ENCODE data around the gene BORCS6.

BORCS6 gene

GRCh38 chr17:8153031-8153451 is 36.9 kb downstream of the BORCS6 start:
- no peak for DNase-seq (ENCODE audit: low read depth)
- TF ChIP-seq CTCF (conservative IDR thresholded peaks at IDR 0.05; ENCODE audit: control insufficient read depth, insufficient read depth, low read depth, low read length) = no peak
- H3K4me3 ChIP-seq (ENCODE audit: control insufficient read depth, low read depth, low read length) = peak overlapping the region; percentile 97

- peak within 1 kb of the TSS; percentile 97 for H3K4me3 ChIP-seq (ENCODE audit: control insufficient read depth, low read depth, low read length)
- no peak for TF ChIP-seq CTCF (conservative IDR thresholded peaks at IDR 0.05; ENCODE audit: control insufficient read depth, insufficient read depth, low read depth, low read length)
These were observed 37.7 kb downstream of the BORCS6 start, which contains the start of gene PER1 for GRCh38 chr17:8152112-8152775. TSS of gene PER1 (minus strand) at chr17:8152404. CDS start at chr17:8150706, 1,698 bp downstream.

DNA sequence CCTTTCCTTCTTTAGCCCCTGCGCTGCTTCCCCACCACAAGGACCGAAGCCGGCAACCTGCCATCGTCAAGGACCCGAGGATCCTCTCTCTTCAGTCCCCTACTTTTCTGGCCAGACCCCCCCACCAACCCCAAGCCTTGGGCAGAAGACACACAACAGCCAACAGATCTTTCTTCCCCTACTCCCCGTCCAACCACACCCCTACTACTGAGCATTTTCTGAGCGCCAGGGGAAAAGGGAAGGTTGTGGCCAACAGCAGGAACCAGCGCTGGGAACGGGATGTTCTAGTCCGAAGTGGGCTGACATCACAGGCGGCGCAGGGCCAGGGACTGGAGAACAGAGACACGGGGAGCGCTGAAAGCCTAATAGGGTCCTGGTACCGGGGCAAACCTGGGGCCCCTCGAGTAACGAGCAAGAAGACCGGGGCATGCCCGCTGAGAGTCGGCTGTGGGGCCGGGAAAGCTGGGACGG is 38.3 kb downstream of the BORCS6 start:
- peak overlapping the region; percentile 97 for H3K4me3 ChIP-seq (ENCODE audit: control insufficient read depth, low read depth, low read length)
- peak; percentile 84 for DNase-seq (ENCODE audit: low read depth)
- no peak for TF ChIP-seq CTCF (conservative IDR thresholded peaks at IDR 0.05; ENCODE audit: control insufficient read depth, insufficient read depth, low read depth, low read length)

More at GRCh38 chr17:8152112-8152775, 37.7 kb downstream of the BORCS6 start, which contains the start of gene PER1:
- peak; percentile 97 for DNase-seq (ENCODE audit: low read depth)

- TF ChIP-seq CTCF (conservative IDR thresholded peaks at IDR 0.05; ENCODE audit: control insufficient read depth, insufficient read depth, low read depth, low read length) = no peak
- peak; percentile 91 for DNase-seq (ENCODE audit: low read depth)
- H3K4me3 ChIP-seq (ENCODE audit: control insufficient read depth, low read depth, low read length) = peak overlapping the region; percentile 97
These were observed 38.8 kb downstream of the BORCS6 start for GRCh38 chr17:8151120-8151640.

GRCh38 chr17:8150194-8151119 is 39.5 kb downstream of the BORCS6 start:
- TF ChIP-seq CTCF (conservative IDR thresholded peaks at IDR 0.05; ENCODE audit: control insufficient read depth, insufficient read depth, low read depth, low read length) = no peak
- no peak for DNase-seq (ENCODE audit: low read depth)
- H3K4me3 ChIP-seq (ENCODE audit: control insufficient read depth, low read depth, low read length) = peak overlapping the region; percentile 97

DNA sequence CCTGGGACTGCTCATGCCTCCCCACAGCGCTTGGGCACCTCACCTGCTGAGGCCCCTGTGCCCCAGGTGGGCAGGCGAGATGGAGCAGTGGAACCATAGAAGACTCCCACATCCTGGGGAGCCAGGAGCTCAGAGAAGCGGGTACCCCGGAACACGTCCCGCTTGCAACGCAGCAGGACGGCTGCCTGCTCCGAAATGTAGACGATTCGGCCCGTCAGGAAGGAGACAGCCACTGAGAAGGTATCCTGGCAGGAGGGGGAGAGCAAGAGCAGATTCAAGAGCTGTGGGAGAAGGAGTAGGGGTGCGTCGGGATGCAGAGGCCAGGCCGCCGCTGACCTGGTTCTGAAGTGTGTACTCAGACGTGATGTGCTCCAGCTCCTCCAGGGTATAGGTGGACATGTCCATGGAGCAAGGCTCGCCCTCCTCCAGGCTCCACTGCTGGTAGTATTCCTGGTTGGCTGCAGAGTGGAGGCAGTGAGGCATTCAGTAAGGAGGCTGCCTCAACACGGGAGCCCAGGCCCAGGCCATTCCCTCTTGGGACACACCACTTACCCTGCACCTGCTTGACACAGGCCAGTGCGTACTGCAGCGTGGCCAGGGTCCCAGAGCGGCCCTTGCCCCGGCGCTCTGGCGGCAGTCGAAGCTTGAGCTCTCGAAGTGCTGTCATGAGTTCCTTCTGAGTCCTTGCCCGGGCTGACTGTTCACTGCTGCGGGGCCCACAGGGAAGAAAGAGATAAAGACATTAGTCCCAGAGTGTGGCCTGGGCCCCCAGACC is 40.4 kb downstream of the BORCS6 start:
- no peak for DNase-seq (ENCODE audit: low read depth)
- TF ChIP-seq CTCF (conservative IDR thresholded peaks at IDR 0.05; ENCODE audit: control insufficient read depth, insufficient read depth, low read depth, low read length) = no peak
- H3K4me3 ChIP-seq (ENCODE audit: control insufficient read depth, low read depth, low read length) = no peak overlapping the region

All from fibroblast of mammary gland (primary cell).